ENCODE results near the gene HNRNPK. TPM values are rescaled to one million over a fixed set of nuclear protein-coding genes. Genes with fewer than 3 reads are reported as not detected.

Gene HNRNPK
- total and polyA plus RNA-seq, 2 donors from 2014 or later = 290 to 483 TPM

DNA sequence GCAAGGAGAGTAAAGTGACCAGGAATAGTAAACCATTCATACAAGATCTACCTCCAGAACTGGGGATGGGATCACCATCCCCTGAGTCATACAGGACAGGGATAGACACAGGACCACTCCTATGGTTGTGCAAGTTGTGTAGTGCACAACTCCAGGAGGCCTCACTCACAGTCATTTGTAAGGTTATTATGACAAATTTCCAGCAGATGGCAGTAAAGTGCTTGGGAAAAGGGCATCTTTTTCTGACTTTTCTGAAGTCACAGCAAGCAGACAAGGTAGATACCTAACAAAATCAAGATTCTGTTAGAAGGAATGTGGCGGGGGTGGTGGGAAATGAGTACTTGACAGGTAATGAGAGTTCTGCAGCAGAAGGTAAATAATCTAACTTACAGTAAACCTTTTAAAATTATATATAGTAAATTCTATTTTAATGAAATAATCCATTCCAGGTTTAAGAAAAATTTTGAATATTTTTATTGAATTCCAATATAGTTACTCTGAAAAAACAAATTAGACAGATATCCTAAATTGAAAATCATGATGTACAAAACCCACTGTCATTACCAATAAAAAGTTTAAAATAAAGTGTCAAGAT is 42.1 kb downstream of the HNRNPK start:
- intact Hi-C loops (cut with DNase I) = no loop called here
- H3K4me3 ChIP-seq (ENCODE audit: low read length in 3 of 3) = no peak overlapping the region
- peaks cover 0 to 12% (median 6%) of the 10 kb centered on the region in 3 donors for H3K36me3 ChIP-seq (ENCODE audit: control insufficient read depth in 2 of 3, insufficient read depth in 3 of 3, low read length in 3 of 3)
- DNase-seq (peak in 2 of 5 donors; percentile 77 to 85), FAIRE-seq (peak; percentile 45)
- no peaks in the 10 kb centered on the region for H3K27me3 ChIP-seq (ENCODE audit: control insufficient read depth, insufficient read depth, low read length)
- peaks cover 0 to 8% (median 2%) of the 10 kb centered on the region in 3 donors for H3K4me1 ChIP-seq (ENCODE audit: control insufficient read depth in 2 of 3, insufficient read depth in 2 of 3, low read depth in 1 of 3, low read length in 3 of 3)
- no peak overlapping the region for H3K9ac ChIP-seq (ENCODE audit: low read length in 3 of 3)
- no peak overlapping the region for H3K27ac ChIP-seq (ENCODE audit: low read depth in 2 of 2, low read length in 2 of 2)
- H3K9me3 ChIP-seq (ENCODE audit: control insufficient read depth in 2 of 3, insufficient read depth in 1 of 3, low read length in 3 of 3) = no peaks in the 10 kb centered on the region
- TF ChIP-seq, protein P1, sequence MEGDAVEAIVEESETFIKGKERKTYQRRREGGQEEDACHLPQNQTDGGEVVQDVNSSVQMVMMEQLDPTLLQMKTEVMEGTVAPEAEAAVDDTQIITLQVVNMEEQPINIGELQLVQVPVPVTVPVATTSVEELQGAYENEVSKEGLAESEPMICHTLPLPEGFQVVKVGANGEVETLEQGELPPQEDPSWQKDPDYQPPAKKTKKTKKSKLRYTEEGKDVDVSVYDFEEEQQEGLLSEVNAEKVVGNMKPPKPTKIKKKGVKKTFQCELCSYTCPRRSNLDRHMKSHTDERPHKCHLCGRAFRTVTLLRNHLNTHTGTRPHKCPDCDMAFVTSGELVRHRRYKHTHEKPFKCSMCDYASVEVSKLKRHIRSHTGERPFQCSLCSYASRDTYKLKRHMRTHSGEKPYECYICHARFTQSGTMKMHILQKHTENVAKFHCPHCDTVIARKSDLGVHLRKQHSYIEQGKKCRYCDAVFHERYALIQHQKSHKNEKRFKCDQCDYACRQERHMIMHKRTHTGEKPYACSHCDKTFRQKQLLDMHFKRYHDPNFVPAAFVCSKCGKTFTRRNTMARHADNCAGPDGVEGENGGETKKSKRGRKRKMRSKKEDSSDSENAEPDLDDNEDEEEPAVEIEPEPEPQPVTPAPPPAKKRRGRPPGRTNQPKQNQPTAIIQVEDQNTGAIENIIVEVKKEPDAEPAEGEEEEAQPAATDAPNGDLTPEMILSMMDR (IDR thresholded peaks at IDR 0.05; ENCODE audit: borderline replicate concordance, extremely low read depth, insufficient read depth) = peak; percentile 84

DNA sequence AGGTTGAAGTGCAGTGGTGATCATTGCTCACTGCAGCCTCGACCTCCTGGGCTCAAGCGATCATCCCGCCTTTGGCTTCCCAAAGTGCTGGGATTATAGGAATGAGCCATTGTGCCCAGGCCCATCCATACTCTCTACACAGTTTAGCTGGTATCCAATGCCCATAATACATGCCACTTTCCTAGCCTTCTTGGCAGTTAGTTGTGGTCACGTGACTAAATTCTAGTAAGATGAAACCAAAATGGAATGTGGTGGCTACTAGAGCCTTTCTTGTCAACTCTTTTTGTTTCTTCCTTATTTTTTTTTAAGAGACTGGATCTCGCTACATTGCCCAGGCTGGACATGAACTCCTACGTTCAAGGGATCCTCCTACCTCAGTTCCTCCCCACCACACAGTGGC is 43.5 kb downstream of the HNRNPK start:
- Histone ChIP-seq H3K4me1 (ENCODE audit: control insufficient read depth in 2 of 3, insufficient read depth in 2 of 3, low read depth in 1 of 3, low read length in 3 of 3) (peaks cover 0 to 8% (median 2%) of the 10 kb centered on the region in 3 donors), H3K36me3 (ENCODE audit: control insufficient read depth in 2 of 3, insufficient read depth in 3 of 3, low read length in 3 of 3) (peaks cover 0 to 4% (median 2%) of the 10 kb centered on the region in 3 donors), H3K9ac (ENCODE audit: low read length in 3 of 3) (no peak overlapping the region), H3K27me3 (ENCODE audit: control insufficient read depth, insufficient read depth, low read length) (no peaks in the 10 kb centered on the region), H3K4me3 (ENCODE audit: low read length in 3 of 3) (no peak overlapping the region), H3K9me3 (ENCODE audit: control insufficient read depth in 2 of 3, insufficient read depth in 1 of 3, low read length in 3 of 3) (no peaks in the 10 kb centered on the region), H3K27ac (ENCODE audit: low read depth in 2 of 2, low read length in 2 of 2) (no peak overlapping the region)
- FAIRE-seq (no peak), DNase-seq (no peak)
- intact Hi-C loops (cut with DNase I) = no loop called here
- TF ChIP-seq, protein P1 (IDR thresholded peaks at IDR 0.05; ENCODE audit: borderline replicate concordance, extremely low read depth, insufficient read depth) = no peak

DNA sequence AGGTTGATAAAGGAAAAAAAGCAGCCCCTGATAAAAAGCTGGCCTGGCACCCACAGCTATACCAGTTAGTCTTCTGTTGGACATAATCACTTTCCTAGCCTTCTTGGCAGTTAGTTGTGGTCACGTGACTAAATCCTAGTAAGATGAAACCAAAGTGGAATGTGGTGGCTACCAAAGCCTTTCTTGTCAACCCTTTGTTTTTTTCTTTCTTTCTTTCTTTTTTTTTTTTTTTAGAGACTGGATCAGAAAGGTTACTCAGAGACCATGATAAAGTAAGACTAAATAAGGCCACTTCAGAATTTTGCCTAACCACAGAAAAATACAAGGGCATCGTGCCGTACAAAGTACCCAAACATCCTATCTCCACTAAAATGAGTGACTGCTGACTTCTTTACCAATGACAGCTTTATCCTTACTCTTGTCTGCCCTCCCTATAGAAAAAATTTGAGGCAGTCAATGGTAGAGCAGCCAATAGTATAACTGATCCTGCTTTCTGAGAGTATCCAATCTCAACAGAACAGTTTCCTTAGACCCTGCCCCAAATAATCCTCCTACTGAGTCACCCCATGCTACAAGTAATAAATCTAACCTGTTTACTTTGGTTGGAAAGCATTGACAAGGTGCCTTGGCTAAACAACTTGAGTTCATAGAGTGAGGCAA is 44.6 kb downstream of the HNRNPK start:
- H3K4me1 ChIP-seq (ENCODE audit: control insufficient read depth in 2 of 3, insufficient read depth in 2 of 3, low read depth in 1 of 3, low read length in 3 of 3) = no peaks in the 10 kb centered on the region
- TF ChIP-seq, protein P1 (IDR thresholded peaks at IDR 0.05; ENCODE audit: borderline replicate concordance, extremely low read depth, insufficient read depth) = no peak
- no peak overlapping the region for H3K9ac ChIP-seq (ENCODE audit: low read length in 3 of 3)
- DNase-seq (peak in 2 of 5 donors; percentile 33 to 62), FAIRE-seq (no peak)
- intact Hi-C loops (cut with DNase I) = no loop called here
- H3K9me3 ChIP-seq (ENCODE audit: control insufficient read depth in 2 of 3, insufficient read depth in 1 of 3, low read length in 3 of 3) = no peaks in the 10 kb centered on the region
- H3K27ac ChIP-seq (ENCODE audit: low read depth in 2 of 2, low read length in 2 of 2) = no peak overlapping the region
- peaks cover 0 to 4% (median 2%) of the 10 kb centered on the region in 3 donors for H3K36me3 ChIP-seq (ENCODE audit: control insufficient read depth in 2 of 3, insufficient read depth in 3 of 3, low read length in 3 of 3)
- H3K27me3 ChIP-seq (ENCODE audit: control insufficient read depth, insufficient read depth, low read length) = no peaks in the 10 kb centered on the region
- H3K4me3 ChIP-seq (ENCODE audit: low read length in 3 of 3) = no peak overlapping the region

All from kidney (tissue), 14 donors.